H1 (cell line): ENCODE results near the gene NAV2. TPM values are rescaled to one million over a fixed set of nuclear protein-coding genes. Genes with fewer than 3 reads are reported as not detected.

ENCODE experiments used
- BACH1 ChIP-seq: IDR thresholded peaks from 2 replicates; pipeline ENCODE4 v1.6.1; 2012; ENCODE audit warnings: low read length, improper control_type of control experiment
- TAF7 ChIP-seq: optimal IDR thresholded peaks from 2 replicates; pipeline ENCODE3; 2011; ENCODE audit warnings: low read depth, mild to moderate bottlenecking, inconsistent platforms, low read length, moderate library complexity, borderline replicate concordance
- polyA plus RNA-seq, 7 experiments: library from polyadenylated mRNA; depleted of rRNA in 3 of 7; stranded (reverse) in 5 of 7; unstranded in 2 of 7; fragments of >200 nt in 5 of 7; fragments of 200-250 nt in 2 of 7; gene quantifications; 1 replicate in 5 of 7; 2 replicates in 1 of 7; 4 replicates in 1 of 7; pipeline versions ENCODE4 v1.2.1 to v1.2.3, GENCODE V29; 2011 to 2013; ENCODE audit warnings: missing spikeins in 2 of 7, mixed read lengths in 2 of 7
- total RNA-seq: library from RNA; stranded (reverse); fragmentation: NEBNext Ultra II Directional; extraction: Animal tissue kit (Norgen Biotek cat#: 25700); gene quantifications from 2 replicates; pipeline ENCODE4 v1.2.1, GENCODE V29; 2021

NAV2 gene
- total and polyA plus RNA-seq, 2 of the 8 experiments (the other 6 are each of a cell fraction or from before 2014, with no cell fraction given) = 35.6 to 73.6 TPM

DNA sequence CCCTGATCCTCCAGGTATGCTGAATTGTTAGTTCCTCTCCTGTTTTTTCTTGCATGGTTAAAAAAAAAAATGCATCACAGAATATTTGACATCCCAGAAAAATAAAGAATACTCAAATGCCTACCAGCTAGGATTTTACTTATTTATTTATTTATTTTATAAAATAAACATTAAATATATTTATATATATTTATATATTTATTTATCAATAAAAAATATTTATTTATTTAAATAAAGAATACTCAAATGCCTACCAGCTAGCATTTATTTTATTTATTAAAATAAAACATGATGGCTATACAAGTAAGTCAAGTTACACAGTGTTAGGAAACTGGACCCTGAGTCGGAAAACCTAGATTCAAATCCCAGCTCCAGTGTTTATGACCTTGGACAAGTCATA lies 164.1 kb downstream of the NAV2 start (continued):
- TF ChIP-seq TAF7 (no peak), BACH1 (no peak)
